Right lobe of liver (tissue), 4 donors: ENCODE measurements around the gene UQCRC2.

Source experiments
- CTCF ChIP-seq, 4 donors: fragments of 200-600 bp in 3 of 4; fragments of 450-650 bp in 1 of 4; IDR thresholded peaks; one replicate each; pipeline versions ENCODE4 v1.5.1 to v1.8.0; 2016 to 2022; ENCODE audit warnings: antibody characterized with exemption in 4 of 4, mild to moderate bottlenecking in 2 of 4
- POLR2A ChIP-seq: fragments of 450-650 bp; IDR thresholded peaks from one replicate; pipeline ENCODE4 v1.6.1; 2017; ENCODE audit warnings: antibody characterized with exemption, mild to moderate bottlenecking
- donor health status: DM: no; HTN: no; CAD: no.
- donor health status: DM: no; HTN: no; CAD: no.
- donor health status: DM: no; HTN: yes; CAD: no.

- TF ChIP-seq CTCF (IDR thresholded peaks at IDR 0.05) (no peak), POLR2A (no peak)
Measured at GRCh38 chr16:21971856-21972255, 18.7 kb downstream of the UQCRC2 start.
